T-helper 2 cell (primary cell): ENCODE data around the gene RGL1.

Experiments used
- DNase-seq, 5 experiments: peaks; one replicate each; pipeline versions ENCODE4 v3.0.0 to v3.0.0-alpha.2; 2012 to 2022

RGL1 gene

GRCh38 chr1:183926983-183927382, 122.1 kb downstream of the RGL1 start:
- DNase-seq: no peak

- DNase-seq: no peak
Observed at GRCh38 chr1:183931646-183932271, 126.8 kb downstream of the RGL1 start.

- no peak for DNase-seq
Observed at GRCh38 chr1:183932412-183932811, 127.5 kb downstream of the RGL1 start.

- DNase-seq: no peak
Observed at GRCh38 chr1:183933528-183934179, 128.7 kb downstream of the RGL1 start.

GRCh38 chr1:183934314-183934713, 129.4 kb downstream of the RGL1 start:
- no peak for DNase-seq

GRCh38 chr1:183936009-183936408, 131.1 kb downstream of the RGL1 start:
- no peak for DNase-seq

GRCh38 chr1:183936791-183937190, 131.9 kb downstream of the RGL1 start:
- no peak for DNase-seq

GRCh38 chr1:183937611-183938010, 132.7 kb downstream of the RGL1 start:
- DNase-seq: no peak

- no peak for DNase-seq
Observed at GRCh38 chr1:183941001-183941400, 136.1 kb downstream of the RGL1 start.

GRCh38 chr1:183942933-183943693, 138.2 kb downstream of the RGL1 start:
- DNase-seq: peak in 1 of 5 experiments; percentile 39

GRCh38 chr1:183945428-183946319, 140.8 kb downstream of the RGL1 start:
- DNase-seq: no peak

GRCh38 chr1:183946320-183946613, 141.3 kb downstream of the RGL1 start:
- DNase-seq: no peak

- no peak for DNase-seq
Observed at GRCh38 chr1:183947988-183948387, 143.1 kb downstream of the RGL1 start.

- no peak for DNase-seq
Observed at GRCh38 chr1:183952101-183952500, 147.2 kb downstream of the RGL1 start.

- DNase-seq: no peak
Observed at GRCh38 chr1:183953031-183953430, 148.1 kb downstream of the RGL1 start.

GRCh38 chr1:183954496-183954895, 149.6 kb downstream of the RGL1 start:
- no peak for DNase-seq

- DNase-seq: peak in 3 of 5 experiments; percentile 7 to 98 (median 63)
Observed at GRCh38 chr1:183956559-183957188, 151.8 kb downstream of the RGL1 start.

- DNase-seq: no peak
Observed at GRCh38 chr1:183957216-183957830, 152.4 kb downstream of the RGL1 start.

- DNase-seq: no peak
Observed at GRCh38 chr1:183958958-183959357, 154.0 kb downstream of the RGL1 start.

- DNase-seq: no peak
Observed at GRCh38 chr1:183961132-183961531, 156.2 kb downstream of the RGL1 start.

GRCh38 chr1:183962903-183963302, 158.0 kb downstream of the RGL1 start:
- DNase-seq: no peak

- no peak for DNase-seq
Observed at GRCh38 chr1:183965726-183966125, 160.8 kb downstream of the RGL1 start.
